ENCODE results near the gene USP9X.

DNA sequence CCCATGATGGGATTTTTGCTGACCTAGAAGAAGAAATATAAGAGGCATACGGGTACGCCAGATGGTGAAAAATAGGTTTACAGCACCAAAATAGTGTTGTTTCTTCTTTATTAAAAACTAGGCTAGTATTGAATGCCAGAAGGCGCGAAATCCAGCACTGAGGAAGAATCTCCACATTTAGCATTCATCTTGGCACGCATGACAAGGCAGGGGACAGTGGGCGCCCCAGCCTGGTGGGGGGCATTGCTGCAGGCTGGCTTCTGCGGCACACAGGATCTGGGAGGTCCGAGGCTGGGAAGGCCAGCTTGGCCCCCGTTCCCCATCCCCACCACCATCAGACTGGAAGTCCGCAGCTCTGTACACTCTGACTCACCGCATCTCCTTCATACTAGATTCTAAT lies 173.0 kb downstream of the USP9X start:
- TF ChIP-seq, protein P1, sequence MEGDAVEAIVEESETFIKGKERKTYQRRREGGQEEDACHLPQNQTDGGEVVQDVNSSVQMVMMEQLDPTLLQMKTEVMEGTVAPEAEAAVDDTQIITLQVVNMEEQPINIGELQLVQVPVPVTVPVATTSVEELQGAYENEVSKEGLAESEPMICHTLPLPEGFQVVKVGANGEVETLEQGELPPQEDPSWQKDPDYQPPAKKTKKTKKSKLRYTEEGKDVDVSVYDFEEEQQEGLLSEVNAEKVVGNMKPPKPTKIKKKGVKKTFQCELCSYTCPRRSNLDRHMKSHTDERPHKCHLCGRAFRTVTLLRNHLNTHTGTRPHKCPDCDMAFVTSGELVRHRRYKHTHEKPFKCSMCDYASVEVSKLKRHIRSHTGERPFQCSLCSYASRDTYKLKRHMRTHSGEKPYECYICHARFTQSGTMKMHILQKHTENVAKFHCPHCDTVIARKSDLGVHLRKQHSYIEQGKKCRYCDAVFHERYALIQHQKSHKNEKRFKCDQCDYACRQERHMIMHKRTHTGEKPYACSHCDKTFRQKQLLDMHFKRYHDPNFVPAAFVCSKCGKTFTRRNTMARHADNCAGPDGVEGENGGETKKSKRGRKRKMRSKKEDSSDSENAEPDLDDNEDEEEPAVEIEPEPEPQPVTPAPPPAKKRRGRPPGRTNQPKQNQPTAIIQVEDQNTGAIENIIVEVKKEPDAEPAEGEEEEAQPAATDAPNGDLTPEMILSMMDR (conservative IDR thresholded peaks at IDR 0.05) = no peak; the same call in 1 of the 2 replicates
- no peak for TF ChIP-seq ZFX (IDR thresholded peaks at IDR 0.05)
